WI38 (cell line): ENCODE measurements around the gene GNA14.

Experiments
- H3K4me3 ChIP-seq: 2 replicates; pipeline ENCODE4 v1.5.1; 2011; ENCODE audit warnings: low read depth, mild to moderate bottlenecking, control low read depth, low read length
- CTCF ChIP-seq: IDR thresholded peaks from 2 replicates; pipeline ENCODE4 v1.5.1; 2012; ENCODE audit warnings: low read depth, mild to moderate bottlenecking, control low read depth, low read length

GNA14 gene

GRCh38 chr9:77562019-77562748 lies 85.9 kb downstream of the GNA14 start:
- TF ChIP-seq CTCF: no peak
- H3K4me3 ChIP-seq: no peak overlapping the region

- no peak for TF ChIP-seq CTCF
- no peak overlapping the region for H3K4me3 ChIP-seq
These were observed 86.6 kb downstream of the GNA14 start for GRCh38 chr9:77561331-77562018.

DNA sequence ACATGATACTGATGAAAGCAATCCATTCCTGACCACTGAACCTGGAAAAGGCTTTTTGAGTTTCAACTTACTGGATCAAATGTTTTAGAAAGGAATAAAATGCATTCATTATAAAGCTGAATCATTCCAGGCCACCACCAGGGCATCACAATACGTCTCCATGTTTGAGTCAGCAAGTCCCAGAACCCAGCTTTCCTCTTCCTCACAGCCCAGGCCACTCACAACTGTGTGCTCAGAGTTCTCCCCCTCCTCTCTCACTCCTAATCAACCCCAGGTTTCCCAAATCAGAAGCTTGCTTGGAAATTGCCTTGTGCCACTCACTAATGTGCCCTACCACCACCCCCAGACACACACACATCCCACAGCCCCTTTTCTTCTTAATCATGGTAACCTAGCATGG lies 91.7 kb downstream of the GNA14 start:
- no peak overlapping the region for H3K4me3 ChIP-seq
- no peak for TF ChIP-seq CTCF

- no peak for TF ChIP-seq CTCF
These were observed 93.5 kb downstream of the GNA14 start for GRCh38 chr9:77554586-77555105.

DNA sequence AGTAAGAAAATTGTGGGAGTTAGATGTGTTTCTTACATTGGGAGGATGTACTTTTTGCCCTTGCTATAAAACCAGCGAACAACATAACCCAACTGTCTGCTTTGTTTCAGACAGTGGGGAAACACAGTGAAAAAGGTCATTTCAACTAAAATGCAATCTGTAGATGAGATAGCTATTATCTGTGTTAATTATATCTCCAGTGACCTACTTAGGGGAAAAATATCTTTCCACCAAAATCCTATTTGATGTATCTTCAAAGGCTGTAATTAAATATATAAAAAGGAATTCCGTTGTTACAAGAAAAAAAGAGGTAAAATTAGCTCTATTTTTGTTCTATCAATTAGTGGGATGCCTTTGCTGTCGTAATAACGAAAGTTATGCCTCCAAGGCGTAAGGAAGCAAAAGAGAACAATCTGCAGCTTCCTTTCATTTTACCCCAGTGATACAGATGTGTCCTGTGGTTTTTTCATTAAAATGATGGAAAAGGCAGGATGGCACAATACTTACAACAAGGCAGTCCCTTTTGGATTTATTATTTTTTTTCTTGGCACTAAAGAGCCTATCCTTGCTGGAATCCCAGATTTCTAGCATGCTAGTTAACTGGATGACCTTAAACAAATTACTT lies 100.9 kb downstream of the GNA14 start:
- H3K4me3 ChIP-seq: no peak overlapping the region
- TF ChIP-seq CTCF: no peak

More at GRCh38 chr9:77554586-77555105, 93.5 kb downstream of the GNA14 start:
- H3K4me3 ChIP-seq: no peak overlapping the region

- no peak overlapping the region for H3K4me3 ChIP-seq
- no peak for TF ChIP-seq CTCF
These were observed 101.7 kb downstream of the GNA14 start for GRCh38 chr9:77546376-77546950.
